IMR-90 (cell line): ENCODE measurements around the gene HAND2.

Source experiments
- BHLHE40 ChIP-seq: fragments of 150-350 bp; IDR thresholded peaks from 2 replicates; pipeline ENCODE4 v1.6.1; 2016; ENCODE audit warnings: mild to moderate bottlenecking, low read depth, low read length
- CEBPB ChIP-seq: IDR thresholded peaks from 2 replicates; pipeline ENCODE4 v1.6.1; 2012; ENCODE audit warnings: low read depth, low read length, improper control_type of control experiment
- FOS ChIP-seq: fragments of 150-350 bp; IDR thresholded peaks from 2 replicates; pipeline ENCODE4 v1.6.1; 2016; ENCODE audit warnings: low read depth, low read length
- MAZ ChIP-seq: IDR thresholded peaks from 2 replicates; pipeline ENCODE4 v1.6.1; 2012; ENCODE audit warnings: low read depth, mild to moderate bottlenecking, low read length, improper control_type of control experiment, moderate library complexity, borderline replicate concordance
- MXI1 ChIP-seq: IDR thresholded peaks from 2 replicates; pipeline ENCODE4 v1.6.1; 2012; ENCODE audit warnings: low read depth, mild to moderate bottlenecking, low read length, moderate library complexity, borderline replicate concordance
- POLR2A ChIP-seq: IDR thresholded peaks from 2 replicates; pipeline ENCODE4 v1.6.1; 2012; ENCODE audit warnings: mild to moderate bottlenecking, low read depth, low read length
- RAD21 ChIP-seq: IDR thresholded peaks from 2 replicates; pipeline ENCODE4 v1.6.1; 2012; ENCODE audit warnings: low read length, improper control_type of control experiment
- RCOR1 ChIP-seq: IDR thresholded peaks from 2 replicates; pipeline ENCODE4 v1.6.1; 2012; ENCODE audit warnings: mild to moderate bottlenecking, low read length, improper control_type of control experiment; ENCODE audit not compliant: insufficient replicate concordance
- SMC3 ChIP-seq: fragments of 150-350 bp; IDR thresholded peaks from 2 replicates; pipeline ENCODE4 v1.6.1; 2016; ENCODE audit warnings: low read depth, mild to moderate bottlenecking, antibody characterized with exemption, low read length, moderate library complexity
- TF ChIP-seq, protein P1 (sequence below): conservative IDR thresholded peaks from 2 replicates; pipeline ENCODE4 v1.5.1; 2012; ENCODE audit warnings: mild to moderate bottlenecking, low read depth, low read length, improper control_type of control experiment
- TF ChIP-seq, protein P2 (sequence below): fragments of 150-350 bp; IDR thresholded peaks from 2 replicates; pipeline ENCODE4 v1.6.1; 2017; ENCODE audit warnings: mild to moderate bottlenecking, antibody characterized with exemption, low read length, low read depth
- TF ChIP-seq, protein P3 (sequence below): fragments of 150-350 bp; IDR thresholded peaks from 2 replicates; pipeline ENCODE4 v1.6.1; 2016; ENCODE audit warnings: low read depth, mild to moderate bottlenecking, low read length, moderate library complexity, borderline replicate concordance

DNA sequence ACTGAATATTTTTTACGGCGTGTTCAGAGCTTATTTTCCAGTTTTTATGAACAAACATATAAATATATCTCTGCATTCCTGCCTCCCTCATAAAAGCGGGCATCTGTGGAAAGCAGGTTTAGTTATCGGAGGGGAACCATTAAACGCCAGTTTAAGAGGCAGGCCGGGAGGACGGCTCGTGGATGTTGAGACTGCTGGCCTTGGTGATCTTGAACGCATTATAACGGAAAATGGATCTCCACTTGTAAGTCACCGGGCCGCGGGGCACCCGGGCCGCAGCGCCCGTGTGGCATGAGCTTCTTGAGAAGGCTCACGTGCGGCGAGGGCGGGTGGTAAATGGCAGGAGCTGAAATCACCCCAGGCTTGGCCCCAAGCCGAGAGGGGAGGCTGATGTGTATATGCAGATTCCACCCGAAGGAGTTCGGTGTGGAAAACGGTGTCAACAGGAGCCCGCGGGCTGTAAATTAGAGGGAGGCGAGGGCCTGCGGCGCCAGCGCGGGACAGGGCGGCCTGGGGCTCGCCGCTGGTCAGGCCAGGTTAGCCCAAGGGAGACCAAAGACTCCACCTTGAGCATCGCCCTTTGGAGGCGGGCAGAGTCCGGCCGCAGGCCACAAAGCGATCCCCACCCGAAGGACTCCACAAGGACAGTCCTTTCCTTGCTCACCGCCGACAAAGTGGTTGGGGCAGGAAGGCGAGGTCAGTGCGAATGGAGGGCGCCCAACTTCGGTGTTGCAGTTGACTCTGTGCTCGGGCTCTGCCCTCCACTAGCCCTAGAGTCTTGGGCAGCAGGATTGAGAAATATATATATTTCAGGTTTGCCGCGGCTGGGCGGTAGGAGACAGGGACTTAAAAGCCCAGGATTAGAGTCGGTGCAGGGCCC is 1.3 kb upstream of the HAND2 start:
- TF ChIP-seq, protein P1, sequence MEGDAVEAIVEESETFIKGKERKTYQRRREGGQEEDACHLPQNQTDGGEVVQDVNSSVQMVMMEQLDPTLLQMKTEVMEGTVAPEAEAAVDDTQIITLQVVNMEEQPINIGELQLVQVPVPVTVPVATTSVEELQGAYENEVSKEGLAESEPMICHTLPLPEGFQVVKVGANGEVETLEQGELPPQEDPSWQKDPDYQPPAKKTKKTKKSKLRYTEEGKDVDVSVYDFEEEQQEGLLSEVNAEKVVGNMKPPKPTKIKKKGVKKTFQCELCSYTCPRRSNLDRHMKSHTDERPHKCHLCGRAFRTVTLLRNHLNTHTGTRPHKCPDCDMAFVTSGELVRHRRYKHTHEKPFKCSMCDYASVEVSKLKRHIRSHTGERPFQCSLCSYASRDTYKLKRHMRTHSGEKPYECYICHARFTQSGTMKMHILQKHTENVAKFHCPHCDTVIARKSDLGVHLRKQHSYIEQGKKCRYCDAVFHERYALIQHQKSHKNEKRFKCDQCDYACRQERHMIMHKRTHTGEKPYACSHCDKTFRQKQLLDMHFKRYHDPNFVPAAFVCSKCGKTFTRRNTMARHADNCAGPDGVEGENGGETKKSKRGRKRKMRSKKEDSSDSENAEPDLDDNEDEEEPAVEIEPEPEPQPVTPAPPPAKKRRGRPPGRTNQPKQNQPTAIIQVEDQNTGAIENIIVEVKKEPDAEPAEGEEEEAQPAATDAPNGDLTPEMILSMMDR, result no peak
- TF ChIP-seq SMC3 (no peak), POLR2A (no peak), MXI1 (no peak), CEBPB (no peak), MAZ (no peak), BHLHE40 (no peak), RAD21 (no peak), RCOR1 (no peak), FOS (no peak)
- TF ChIP-seq, protein P2, sequence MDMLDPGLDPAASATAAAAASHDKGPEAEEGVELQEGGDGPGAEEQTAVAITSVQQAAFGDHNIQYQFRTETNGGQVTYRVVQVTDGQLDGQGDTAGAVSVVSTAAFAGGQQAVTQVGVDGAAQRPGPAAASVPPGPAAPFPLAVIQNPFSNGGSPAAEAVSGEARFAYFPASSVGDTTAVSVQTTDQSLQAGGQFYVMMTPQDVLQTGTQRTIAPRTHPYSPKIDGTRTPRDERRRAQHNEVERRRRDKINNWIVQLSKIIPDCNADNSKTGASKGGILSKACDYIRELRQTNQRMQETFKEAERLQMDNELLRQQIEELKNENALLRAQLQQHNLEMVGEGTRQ, result no peak
- TF ChIP-seq, protein P3, sequence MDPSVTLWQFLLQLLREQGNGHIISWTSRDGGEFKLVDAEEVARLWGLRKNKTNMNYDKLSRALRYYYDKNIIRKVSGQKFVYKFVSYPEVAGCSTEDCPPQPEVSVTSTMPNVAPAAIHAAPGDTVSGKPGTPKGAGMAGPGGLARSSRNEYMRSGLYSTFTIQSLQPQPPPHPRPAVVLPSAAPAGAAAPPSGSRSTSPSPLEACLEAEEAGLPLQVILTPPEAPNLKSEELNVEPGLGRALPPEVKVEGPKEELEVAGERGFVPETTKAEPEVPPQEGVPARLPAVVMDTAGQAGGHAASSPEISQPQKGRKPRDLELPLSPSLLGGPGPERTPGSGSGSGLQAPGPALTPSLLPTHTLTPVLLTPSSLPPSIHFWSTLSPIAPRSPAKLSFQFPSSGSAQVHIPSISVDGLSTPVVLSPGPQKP, result no peak
